MCF 10A (cell line): ENCODE data around the gene SGPP2. TPM values are rescaled to one million over a fixed set of nuclear protein-coding genes. Genes with fewer than 3 reads are reported as not detected.
"Not testable (repeated sequence)": the region's sequence is repeated elsewhere in the genome, so short reads cannot be mapped to it uniquely, and the experiment has no call there.

Experiments used
- BruUV-seq: library from RNA; stranded (reverse); fragments of 400-500 nt; replicated peaks from 2 replicates; lab custom pipeline; 2021; lab: Mats Ljungman, UMichigan
- CTCF ChIA-PET: fragments of 300-600 bp; sonication (Branson Sonifier 250); formaldehyde crosslinking; extraction: SDS; loops from one replicate; lab custom pipeline; 2021; ENCODE audit warnings: antibody characterized with exemption, inconsistent platforms; lab: Yijun Ruan, JAX
- POLR2A ChIA-PET: fragments of 300-600, 350-650 bp; sonication (Branson Sonifier 250); formaldehyde crosslinking; extraction: SDS; loops from one replicate; lab custom pipeline; 2020; ENCODE audit warnings: antibody characterized with exemption, inconsistent platforms; lab: Yijun Ruan, JAX
- DNase-seq: peaks from one replicate; pipeline ENCODE4 v3.0.0-alpha.2; 2018; ENCODE audit not compliant: unreplicated experiment
- H3K27ac Mint-ChIP-seq: one replicate; pipeline ENCODE4 v1.8.0; 2022; ENCODE audit warnings: mild to moderate bottlenecking, low read depth, mixed read lengths; ENCODE audit not compliant: unreplicated experiment
- H3K27me3 Mint-ChIP-seq: one replicate; pipeline ENCODE4 v1.8.0; 2022; ENCODE audit warnings: mixed read lengths; ENCODE audit not compliant: insufficient read depth, unreplicated experiment
- H3K36me3 Mint-ChIP-seq: one replicate; pipeline ENCODE4 v1.8.0; 2022; ENCODE audit warnings: mild to moderate bottlenecking, moderate library complexity, mixed read lengths; ENCODE audit not compliant: insufficient read depth, unreplicated experiment
- H3K4me1 Mint-ChIP-seq: one replicate; pipeline ENCODE4 v1.8.0; 2022; ENCODE audit warnings: mixed read lengths; ENCODE audit not compliant: insufficient read depth, unreplicated experiment
- H3K4me3 Mint-ChIP-seq: one replicate; pipeline ENCODE4 v1.8.0; 2022; ENCODE audit warnings: mild to moderate bottlenecking, moderate library complexity, mixed read lengths; ENCODE audit not compliant: unreplicated experiment
- H3K9me3 Mint-ChIP-seq: one replicate; pipeline ENCODE4 v1.8.0; 2022; ENCODE audit warnings: mixed read lengths; ENCODE audit not compliant: unreplicated experiment
- CTCF ChIP-seq: fragments of 200-600 bp; IDR thresholded peaks from one replicate; pipeline ENCODE4 v1.8.0; 2022; ENCODE audit warnings: antibody characterized with exemption, mild to moderate bottlenecking; ENCODE audit not compliant: unreplicated experiment
- intact Hi-C: fragments of 100-400 bp; cut with micrococcal nuclease; formaldehyde crosslinking; loops from 2 replicates; pipeline ENCODE4 v1.14.1; 2022
- total RNA-seq: library from RNA; stranded (reverse); gene quantifications from 2 replicates; pipeline ENCODE4 v1.2.3, GENCODE V29; 2022

Gene SGPP2
- total RNA-seq, 1 experiment from 2014 or later: 47.4 TPM

DNA sequence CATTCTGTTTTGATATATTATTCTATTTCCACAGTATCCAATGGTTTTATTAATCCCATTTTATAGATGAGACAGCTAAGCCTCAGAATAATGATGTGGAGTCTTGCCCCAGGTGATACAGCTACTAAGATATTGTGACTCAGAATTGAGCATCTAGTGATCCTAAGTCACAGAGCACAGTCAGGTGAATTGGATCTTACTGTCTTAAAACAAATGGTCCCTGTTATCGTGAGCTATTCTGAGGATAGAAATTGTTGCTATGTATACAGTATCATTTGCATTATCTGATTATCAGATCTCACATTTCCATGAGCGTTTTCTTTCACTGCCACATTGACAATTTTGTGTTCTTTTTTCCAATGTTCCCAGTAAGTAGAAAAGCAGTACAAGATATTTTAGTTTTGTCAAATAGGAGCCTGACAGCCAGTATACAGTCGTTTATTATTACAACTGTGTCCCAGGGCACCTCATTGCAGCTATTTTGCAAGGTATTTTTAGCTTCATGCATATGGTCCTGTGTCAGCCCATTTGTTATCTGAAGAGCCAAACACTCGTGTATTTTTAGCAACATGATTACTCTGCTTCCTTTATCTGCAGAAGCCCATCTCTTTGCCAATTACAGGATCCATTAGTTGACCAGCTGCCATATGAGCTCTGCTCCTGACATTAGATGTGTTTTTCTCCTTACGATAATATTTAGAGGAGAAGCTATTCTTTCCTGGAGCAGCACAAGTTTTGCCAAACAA, 25.1 kb upstream of the SGPP2 start:
- Mint-ChIP-seq H3K36me3 (no peaks in the 10 kb centered on the region), H3K9me3 (no peaks in the 10 kb centered on the region), H3K27ac (no peak overlapping the region), H3K4me3 (no peak overlapping the region), H3K27me3 (no peaks in the 10 kb centered on the region), H3K4me1 (no peaks in the 10 kb centered on the region)
- no TSS peak for BruUV-seq
- CTCF ChIA-PET: interaction anchor here (1.0 to 1.2 kb wide), 2 partner anchors 8 to 68 kb away, joined by 3 read pairs; no protein-coding TSS in a partner anchor
- DNase-seq: no peak
- TF ChIP-seq CTCF: no peak
- intact Hi-C loops: no loop called here
- POLR2A ChIA-PET: interaction anchor here (0.6 to 2.1 kb wide), 4 partner anchors 11 to 24 kb away, joined by 3 to 4 read pairs (median 4); no protein-coding TSS in a partner anchor

GRCh38 chr2:222404151-222404905, 20.0 kb upstream of the SGPP2 start:
- ChIA-PET POLR2A (no interaction called here), CTCF (interaction anchor here (0.6 to 1.1 kb wide), 2 partner anchors 29 to 379 kb away, joined by 3 to 4 read pairs; no protein-coding TSS in a partner anchor)
- H3K4me1 Mint-ChIP-seq: no peaks in the 10 kb centered on the region
- no peak overlapping the region for H3K4me3 Mint-ChIP-seq
- intact Hi-C loops: no loop called here
- no peak for TF ChIP-seq CTCF
- no peaks in the 10 kb centered on the region for H3K9me3 Mint-ChIP-seq
- DNase-seq: no peak
- H3K36me3 Mint-ChIP-seq: no peaks in the 10 kb centered on the region
- no peaks in the 10 kb centered on the region for H3K27me3 Mint-ChIP-seq
- H3K27ac Mint-ChIP-seq: no peak overlapping the region
- no TSS peak for BruUV-seq

- no peak for TF ChIP-seq CTCF
- ChIA-PET CTCF (no interaction called here), POLR2A (interaction anchor here (1.3 kb wide), 1 partner anchor 15 kb away, joined by 4 read pairs; no protein-coding TSS in a partner anchor)
- Mint-ChIP-seq H3K36me3 (no peaks in the 10 kb centered on the region), H3K27me3 (no peaks in the 10 kb centered on the region), H3K9me3 (no peaks in the 10 kb centered on the region), H3K4me1 (no peaks in the 10 kb centered on the region), H3K4me3 (no peak overlapping the region), H3K27ac (no peak overlapping the region)
- intact Hi-C loops: no loop called here
- no peak for DNase-seq
- no TSS peak for BruUV-seq
Observed at GRCh38 chr2:222408684-222409083, 15.7 kb upstream of the SGPP2 start.

GRCh38 chr2:222410534-222410933, 13.8 kb upstream of the SGPP2 start:
- H3K9me3 Mint-ChIP-seq: no peaks in the 10 kb centered on the region
- ChIA-PET POLR2A (interaction anchor here (0.7 to 1.1 kb wide), 3 partner anchors 9 to 1892 kb away, joined by 3 to 4 read pairs (median 3); no protein-coding TSS in a partner anchor), CTCF (interaction anchor here (1.1 kb wide), 1 partner anchor 151 kb away, joined by 4 read pairs; no protein-coding TSS in a partner anchor)
- BruUV-seq: no TSS peak
- intact Hi-C loops: no loop called here
- H3K27me3 Mint-ChIP-seq: no peaks in the 10 kb centered on the region
- H3K4me1 Mint-ChIP-seq: no peaks in the 10 kb centered on the region
- no peaks in the 10 kb centered on the region for H3K36me3 Mint-ChIP-seq
- no peak overlapping the region for H3K4me3 Mint-ChIP-seq
- H3K27ac Mint-ChIP-seq: peak overlapping the region; percentile 27
- TF ChIP-seq CTCF: no peak
- peak; percentile 8 for DNase-seq

- POLR2A ChIA-PET: interaction anchor here (0.6 kb wide), 1 partner anchor 119 kb away, joined by 4 read pairs; no protein-coding TSS in a partner anchor
- BruUV-seq, H3K27ac Mint-ChIP-seq, H3K36me3 Mint-ChIP-seq, H3K27me3 Mint-ChIP-seq, intact Hi-C loops, CTCF ChIA-PET, H3K4me3 Mint-ChIP-seq, H3K9me3 Mint-ChIP-seq, DNase-seq, H3K4me1 Mint-ChIP-seq: not testable (repeated sequence)
Observed at GRCh38 chr2:222412334-222412733, 12.0 kb upstream of the SGPP2 start.
